SK-N-SH (cell line): ENCODE data around the gene FTO.

Experiments
- EP300 ChIP-seq, 2 experiments: IDR thresholded peaks; 2 replicates each; pipeline versions ENCODE4 v1.4.0 to v1.6.1; 2012; ENCODE audit warnings: borderline replicate concordance in 1 of 2, low read depth in 1 of 2, low read length in 1 of 2
- YY1 ChIP-seq: IDR thresholded peaks from 2 replicates; pipeline ENCODE4 v1.4.0; 2012; ENCODE audit warnings: low read depth, mild to moderate bottlenecking
- TF ChIP-seq, protein P1 (sequence below): fragments of 200-600 bp; sonication (generic); IDR thresholded peaks from 2 replicates; pipeline ENCODE4 v1.6.1; 2017; ENCODE audit warnings: antibody characterized with exemption, mild to moderate bottlenecking, moderate library complexity

DNA sequence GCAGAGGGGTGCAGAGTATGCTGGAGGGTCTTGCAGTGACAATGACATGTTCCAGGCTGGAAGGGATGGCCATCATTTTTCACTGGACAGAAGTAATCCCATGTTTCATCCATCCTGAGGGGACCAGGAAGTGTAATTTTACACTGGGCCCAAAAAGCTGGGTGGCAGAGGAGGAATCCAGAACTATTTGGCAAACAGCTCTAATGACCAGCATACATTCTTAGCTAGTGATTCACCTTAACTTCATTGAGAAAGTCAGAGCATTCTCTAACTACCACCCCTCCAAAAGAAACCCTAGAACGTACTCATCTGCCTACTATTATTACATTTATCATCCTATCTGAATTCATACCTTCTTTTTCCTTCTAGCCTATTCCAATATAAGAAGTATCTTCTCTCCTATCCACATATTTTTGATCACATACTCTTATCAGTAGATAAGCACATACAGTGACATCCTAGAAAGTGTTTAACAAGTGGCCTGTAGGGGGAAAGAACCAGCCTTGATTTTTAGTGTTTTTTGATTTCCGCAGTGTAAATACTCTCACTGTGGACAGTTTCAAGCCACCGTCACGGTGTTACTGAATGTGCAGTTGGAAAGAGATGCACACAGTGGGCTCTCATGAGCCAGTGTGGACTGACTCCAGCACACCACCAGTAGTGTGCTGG is 118.1 kb downstream of the FTO start:
- TF ChIP-seq EP300 (IDR thresholded peaks at IDR 0.05; ENCODE audit: borderline replicate concordance in 1 of 2, low read depth in 1 of 2, low read length in 1 of 2) (peak in 1 of 2 experiments; percentile 65; a peak in 1 of 4 replicates), YY1 (no peak)
- TF ChIP-seq, protein P1, sequence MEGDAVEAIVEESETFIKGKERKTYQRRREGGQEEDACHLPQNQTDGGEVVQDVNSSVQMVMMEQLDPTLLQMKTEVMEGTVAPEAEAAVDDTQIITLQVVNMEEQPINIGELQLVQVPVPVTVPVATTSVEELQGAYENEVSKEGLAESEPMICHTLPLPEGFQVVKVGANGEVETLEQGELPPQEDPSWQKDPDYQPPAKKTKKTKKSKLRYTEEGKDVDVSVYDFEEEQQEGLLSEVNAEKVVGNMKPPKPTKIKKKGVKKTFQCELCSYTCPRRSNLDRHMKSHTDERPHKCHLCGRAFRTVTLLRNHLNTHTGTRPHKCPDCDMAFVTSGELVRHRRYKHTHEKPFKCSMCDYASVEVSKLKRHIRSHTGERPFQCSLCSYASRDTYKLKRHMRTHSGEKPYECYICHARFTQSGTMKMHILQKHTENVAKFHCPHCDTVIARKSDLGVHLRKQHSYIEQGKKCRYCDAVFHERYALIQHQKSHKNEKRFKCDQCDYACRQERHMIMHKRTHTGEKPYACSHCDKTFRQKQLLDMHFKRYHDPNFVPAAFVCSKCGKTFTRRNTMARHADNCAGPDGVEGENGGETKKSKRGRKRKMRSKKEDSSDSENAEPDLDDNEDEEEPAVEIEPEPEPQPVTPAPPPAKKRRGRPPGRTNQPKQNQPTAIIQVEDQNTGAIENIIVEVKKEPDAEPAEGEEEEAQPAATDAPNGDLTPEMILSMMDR: peak; percentile 44
